GM19328 (cell line): Measurements from ENCODE around the gene ESRRA.
A peak's percentile ranks its signal among the peaks of the same experiment; 100 is the strongest.

ENCODE experiments used
- ATAC-seq: cut with Tn5 transposase; IDR thresholded peaks from one replicate; pipeline ENCODE4 v1.9.1; 2021; ENCODE audit warnings: mild to moderate bottlenecking, moderate library complexity; ENCODE audit not compliant: unreplicated experiment

Gene ESRRA

DNA sequence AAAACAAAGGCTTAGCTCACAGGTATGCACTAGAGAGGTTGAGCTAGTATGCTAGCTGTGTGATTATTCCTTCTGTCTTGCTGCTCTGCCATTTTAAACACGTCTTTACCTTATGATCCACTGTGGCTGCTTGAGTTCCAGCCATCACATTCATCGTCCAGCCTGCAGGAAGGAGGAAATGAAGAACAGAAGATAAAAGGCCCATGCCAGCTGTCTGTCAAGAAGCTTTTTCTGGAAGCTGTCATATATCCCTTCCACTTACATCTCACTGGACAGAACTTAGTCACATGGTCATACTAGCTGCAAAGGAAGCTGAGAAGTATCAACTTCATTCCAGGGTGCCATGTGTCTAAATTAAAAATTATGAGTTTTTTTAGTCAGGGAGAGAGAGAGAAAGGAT is 22.1 kb downstream of the ESRRA start:
- no peak for ATAC-seq

DNA sequence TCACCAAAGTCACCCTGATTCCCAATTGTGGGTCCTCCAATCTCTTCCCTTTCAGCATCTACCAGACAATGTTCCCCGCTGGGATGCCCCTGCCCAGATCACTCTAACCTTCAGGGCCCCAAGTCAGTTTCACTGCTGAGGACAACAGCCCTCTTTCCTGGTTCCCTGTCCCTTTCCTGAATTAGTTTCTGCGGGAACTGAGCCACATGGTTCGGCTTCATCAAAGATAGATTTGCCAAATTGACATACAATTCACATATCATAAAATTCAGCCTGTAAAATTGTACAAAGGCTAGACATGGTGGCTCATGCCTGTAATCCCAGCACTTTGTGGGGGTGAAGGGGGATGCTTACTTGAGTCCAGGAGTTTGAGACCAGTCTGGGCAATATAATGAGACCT is 22.7 kb downstream of the ESRRA start:
- ATAC-seq: no peak

DNA sequence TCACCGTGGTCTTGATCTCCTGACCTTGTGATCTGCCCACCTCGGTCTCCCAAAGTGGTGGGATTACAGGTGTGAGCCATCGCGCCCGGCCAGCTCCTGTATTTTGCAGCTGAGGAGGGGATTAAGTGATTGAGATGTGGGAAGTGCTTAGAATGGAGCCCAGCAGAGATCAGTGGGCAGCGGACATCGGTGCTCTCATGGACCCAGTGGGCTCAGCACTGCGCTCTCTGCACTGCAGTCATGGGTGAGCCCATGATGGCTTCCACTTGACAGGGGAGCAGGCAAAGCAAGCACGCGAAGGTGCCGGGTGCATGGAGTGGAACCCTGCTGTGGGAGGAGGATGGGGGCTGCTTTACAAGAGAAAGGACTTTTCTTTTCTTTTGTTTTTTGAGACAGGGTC is 25.6 kb downstream of the ESRRA start:
- no peak for ATAC-seq

DNA sequence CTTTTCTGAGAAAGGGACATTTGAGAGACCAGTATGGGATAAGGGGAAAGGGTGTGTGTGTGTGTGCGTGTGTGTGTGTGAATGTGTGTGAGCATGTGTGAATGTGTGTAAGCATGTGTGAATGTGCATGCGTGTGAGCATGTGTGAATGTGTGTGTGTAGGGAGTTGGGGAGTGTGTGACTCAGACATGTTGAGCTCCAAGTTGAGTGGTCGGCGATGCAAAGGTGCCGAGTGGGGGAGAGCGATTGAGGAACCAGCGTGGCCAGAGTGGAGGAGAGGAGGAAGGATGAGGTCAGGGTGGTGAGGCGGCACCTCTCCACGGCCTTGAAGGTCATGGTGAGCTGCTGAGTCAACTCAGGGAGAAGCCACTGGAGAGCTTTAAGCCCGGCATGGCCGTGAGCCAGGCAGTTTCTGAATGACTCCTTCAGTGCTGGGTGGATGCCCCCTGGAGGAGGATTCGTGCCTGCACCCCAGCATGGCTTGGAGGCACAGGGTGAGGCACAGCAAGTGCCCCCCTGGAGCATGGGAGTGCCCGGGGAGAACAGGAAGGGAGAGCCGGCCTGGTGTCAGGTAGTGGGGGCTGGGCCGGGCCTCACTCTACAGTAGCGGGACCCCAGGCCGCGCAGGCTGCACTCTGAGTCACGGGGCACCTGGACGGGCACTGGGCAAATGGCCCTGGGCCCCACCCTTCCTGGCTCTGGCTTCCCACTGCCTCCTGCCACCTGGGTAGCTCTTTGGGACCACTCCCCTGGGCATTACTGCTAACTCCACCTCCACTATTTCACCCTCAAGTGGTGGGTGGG is 26.4 kb downstream of the ESRRA start:
- ATAC-seq: no peak

DNA sequence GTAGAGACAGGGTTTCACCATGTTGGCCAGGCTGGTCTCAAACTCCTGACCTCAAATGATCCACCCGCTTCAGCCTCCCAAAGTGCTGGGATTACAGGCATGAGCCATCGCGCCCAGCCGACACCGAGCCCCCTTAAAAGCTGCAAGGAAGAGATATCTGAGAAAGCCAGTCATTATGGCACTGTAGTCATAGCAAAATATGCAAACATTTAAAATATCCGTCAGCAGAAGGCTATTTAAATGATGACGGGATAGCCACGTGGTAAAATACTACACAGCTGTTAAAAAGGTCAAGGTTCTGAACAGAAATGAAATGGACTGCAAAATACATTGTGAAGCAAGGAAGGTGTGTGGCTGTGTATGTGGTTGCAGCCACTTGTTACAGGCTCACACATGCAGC is 28.2 kb downstream of the ESRRA start:
- ATAC-seq: no peak

DNA sequence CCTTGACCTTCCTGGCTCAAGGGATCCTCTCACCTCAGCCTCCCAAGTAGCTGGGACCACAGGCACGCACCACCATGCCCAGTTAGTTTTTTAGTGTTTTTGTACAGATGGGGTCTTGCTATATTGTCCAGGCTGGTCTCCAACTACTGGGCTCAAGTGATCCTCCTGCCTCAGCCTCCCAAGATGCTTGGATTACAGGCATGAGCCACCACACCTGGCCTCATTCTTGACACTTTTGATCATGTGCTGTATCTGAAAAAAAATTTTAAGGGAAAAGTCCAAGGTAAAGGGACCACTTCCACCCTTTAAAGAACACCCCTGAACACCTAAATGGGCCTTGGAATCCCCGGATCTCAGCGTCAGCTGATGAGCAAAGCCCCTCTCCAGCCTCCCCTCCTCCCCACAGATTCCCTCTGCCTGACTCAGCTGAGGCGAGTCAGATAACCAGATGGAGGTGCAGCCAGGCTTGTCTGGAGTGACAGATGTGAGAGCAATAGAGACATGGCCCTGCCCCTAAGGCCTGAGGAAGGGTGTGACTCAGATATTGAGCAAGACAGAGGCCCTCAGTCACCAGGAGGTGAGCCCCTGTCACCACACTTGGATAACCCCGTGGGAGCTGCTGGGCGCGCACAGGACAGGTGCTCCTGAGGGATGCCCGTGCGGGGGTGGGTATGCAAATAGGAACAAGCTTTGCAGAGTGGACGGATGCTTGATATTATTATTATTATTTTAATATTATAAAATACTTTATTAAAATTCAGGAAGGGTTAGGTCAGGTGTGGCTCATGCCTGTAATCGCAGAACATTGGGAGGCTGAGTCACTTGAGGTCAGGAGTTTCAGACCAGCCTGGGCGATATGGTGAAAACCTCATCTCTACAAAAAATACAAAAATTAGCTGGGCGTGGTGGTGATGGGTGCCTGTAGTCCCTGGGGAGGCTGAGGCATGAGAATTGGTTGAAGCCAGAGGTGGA is 29.7 kb downstream of the ESRRA start:
- ATAC-seq: peak; percentile 60

DNA sequence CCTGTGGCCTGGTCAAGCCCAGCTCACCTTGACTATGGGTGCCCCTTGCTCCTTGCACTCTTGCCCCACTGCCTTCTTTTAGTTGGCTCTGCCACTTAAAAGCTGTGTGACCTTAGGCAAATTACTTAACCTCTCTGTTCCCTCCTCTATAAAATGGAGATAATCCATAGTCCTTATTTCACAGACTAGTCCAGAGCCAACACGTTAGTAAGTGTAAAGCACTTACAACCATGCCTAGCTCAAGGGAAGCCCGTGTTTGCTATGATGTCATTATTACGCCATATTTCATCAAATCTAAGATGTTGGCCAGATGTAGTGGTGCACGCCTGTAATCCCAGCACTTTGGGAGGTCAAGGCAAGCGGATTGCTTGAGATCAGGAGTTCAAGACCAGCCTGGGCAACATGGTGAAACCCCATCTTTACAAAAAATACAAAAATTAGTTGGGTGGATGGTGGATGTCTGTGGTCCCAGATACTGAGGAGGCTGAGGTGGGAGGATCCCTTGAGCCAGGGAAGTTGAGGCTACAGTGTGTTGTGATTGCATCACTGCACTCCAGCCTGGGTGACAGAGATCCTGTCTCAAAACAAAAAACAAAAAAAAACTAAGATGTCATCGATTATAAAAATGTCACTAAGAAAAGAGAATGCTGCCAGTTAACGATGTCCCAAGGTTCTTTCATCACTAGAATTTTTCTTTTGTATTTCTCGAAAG is 32.4 kb downstream of the ESRRA start:
- no peak for ATAC-seq

DNA sequence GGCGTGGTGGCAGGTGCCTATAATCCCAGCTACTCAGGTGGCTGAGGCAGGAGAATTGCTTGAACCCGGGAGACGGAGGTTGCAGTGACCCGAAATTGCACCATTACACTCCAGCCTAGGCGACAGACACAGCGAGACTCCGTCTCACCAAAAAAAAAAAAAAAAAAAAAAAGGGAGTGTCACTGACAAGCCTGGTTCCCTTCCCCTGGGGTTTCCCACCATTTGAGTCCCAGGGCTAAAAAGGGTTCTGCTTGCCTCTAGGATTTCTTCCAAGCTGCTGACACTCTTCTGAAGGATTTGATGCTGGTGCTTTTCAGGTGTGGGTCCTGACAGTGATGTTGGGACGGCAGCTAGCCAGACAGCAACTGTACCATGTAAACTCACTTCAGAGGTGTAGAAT is 33.4 kb downstream of the ESRRA start:
- no peak for ATAC-seq

DNA sequence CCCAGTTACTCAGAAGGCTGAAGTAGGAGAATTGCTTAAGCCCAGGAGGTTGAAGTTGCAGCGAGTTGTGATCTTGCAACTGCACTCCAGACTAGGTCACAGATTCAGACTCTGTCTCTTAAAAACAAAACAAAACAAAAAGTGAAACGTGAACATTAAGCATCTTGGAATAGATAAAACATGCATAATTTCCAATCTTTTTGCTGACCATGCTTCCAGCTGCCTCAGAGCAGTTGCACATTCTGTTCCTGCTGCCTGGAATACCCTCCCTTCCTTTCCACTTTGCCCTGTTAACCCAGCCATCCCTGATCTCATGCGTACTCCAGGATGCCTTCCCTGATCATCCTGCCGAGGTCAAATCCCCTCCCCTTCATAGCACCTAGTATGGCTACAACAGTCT is 34.0 kb downstream of the ESRRA start:
- no peak for ATAC-seq

DNA sequence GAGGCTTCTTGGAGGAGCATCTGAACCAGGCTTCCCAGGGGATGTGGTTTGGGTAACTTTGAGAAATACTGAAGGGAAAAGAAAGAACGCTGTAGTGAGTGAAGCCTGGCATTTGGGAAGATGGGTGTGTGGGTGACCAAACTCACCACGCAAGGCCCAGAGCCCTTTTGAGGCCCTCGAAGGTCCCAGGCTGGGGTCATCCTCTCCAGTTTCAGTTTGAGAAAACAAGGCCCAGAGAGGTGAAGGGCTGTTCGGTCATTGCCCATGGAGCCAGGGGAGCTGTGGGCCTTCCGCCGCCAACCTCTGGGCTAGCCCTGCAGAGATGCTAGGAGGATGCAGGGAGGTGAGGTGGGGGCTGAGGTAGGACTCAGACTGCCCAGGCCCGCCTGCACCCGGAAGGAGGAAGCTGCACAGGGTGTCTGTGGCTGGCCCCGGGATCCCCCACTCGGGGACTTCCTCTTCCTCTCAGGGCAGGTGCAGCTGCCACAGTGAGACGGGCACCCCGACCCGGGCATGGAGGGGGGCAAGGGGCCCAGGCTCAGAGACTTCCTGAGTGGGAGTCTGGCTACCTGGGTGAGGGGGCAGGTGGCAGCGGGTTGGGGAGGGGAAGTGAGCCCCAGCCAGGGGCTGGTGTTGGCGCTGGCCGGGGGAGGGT is 34.6 kb downstream of the ESRRA start, which contains the start of gene CCDC88B:
Gene CCDC88B (plus strand): TSS at position 451 of the 655 bp plus-strand sequence. CDS start 63 bp downstream, at position 514.
- ATAC-seq: peak; percentile 49

DNA sequence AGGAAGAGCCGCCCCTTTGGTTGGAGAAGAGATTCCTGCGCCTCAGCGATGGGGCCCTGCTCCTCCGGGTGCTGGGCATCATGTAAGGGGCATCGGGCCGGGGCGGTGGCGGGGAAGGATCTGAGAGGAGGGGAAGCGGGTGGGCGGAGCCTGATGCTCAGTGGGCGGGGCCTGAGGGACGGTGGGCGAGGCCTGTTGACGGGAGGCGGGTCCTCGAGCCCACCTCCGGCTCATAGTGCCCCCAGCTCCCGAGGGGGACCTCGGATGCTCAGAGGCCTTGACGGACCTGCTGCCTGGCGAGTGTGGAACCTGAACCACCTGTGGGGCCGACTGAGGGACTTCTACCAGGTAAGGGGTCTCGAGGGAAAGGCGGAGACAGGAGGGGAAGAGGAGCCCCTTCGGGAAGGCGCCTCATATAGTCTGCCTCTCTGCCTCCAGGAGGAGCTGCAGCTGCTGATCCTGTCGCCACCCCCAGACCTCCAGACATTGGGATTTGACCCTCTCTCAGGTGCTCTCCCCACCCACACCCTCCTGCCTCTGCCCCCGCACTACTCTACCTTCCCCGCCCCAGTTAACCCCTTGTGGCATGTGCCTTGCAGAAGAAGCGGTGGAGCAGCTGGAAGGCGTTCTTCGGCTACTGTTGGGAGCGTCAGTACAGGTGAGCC is 35.5 kb downstream of the ESRRA start:
- ATAC-seq: no peak

DNA sequence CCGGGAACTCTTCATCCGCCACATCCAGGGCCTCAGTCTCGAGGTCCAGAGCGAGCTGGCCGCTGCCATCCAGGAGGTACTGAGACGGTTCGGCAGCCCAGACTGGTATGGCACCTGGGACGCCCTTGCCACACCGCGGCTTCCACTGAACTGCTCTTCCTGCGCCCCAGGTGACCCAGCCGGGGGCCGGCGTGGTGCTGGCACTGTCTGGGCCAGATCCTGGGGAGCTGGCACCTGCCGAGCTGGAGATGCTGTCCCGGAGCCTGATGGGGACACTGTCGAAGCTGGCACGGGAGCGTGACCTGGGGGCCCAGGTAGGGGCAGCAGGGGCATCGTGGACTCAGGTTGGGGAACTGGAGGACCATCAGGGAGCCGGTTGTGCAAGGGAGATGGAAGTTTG is 36.1 kb downstream of the ESRRA start:
- no peak for ATAC-seq

DNA sequence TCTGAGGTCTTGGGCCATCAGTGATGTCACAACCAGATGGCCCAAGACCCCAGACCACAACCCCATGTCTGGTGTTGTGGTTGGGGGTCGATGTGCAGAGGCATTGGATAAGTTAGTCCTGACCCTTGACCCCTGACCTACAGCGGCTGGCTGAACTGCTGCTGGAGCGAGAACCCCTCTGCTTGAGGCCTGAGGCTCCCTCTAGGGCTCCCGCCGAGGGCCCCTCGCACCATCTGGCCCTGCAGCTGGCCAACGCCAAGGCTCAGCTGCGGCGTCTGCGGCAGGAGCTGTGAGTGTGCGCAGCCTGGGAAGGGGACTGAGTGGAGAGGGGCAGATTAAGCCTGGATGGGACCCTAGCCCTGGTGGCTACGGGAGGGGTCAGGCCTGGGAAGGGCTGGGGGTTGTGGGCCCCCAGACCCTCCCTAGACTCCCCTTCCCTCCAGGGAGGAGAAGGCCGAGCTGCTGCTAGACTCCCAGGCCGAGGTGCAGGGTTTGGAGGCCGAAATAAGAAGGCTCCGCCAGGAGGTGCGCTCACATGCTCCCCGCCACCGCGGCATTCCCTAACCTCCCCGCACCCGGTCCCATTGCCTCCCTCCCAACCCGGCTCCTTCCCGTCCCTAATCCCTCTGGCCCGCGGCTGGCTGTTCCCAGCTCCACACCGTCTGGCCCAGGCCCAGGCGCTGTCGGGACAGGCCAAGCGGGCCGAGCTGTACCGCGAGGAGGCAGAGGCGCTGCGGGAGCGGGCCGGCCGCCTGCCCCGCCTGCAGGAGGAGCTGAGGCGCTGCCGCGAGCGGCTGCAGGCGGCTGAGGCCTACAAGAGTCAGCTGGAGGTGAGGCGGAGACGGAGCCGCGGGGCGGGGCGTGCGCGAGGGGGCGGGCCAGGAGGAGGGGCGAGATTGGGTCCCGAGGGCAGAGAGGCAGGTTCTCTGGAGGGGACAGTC is 36.8 kb downstream of the ESRRA start:
- no peak for ATAC-seq

DNA sequence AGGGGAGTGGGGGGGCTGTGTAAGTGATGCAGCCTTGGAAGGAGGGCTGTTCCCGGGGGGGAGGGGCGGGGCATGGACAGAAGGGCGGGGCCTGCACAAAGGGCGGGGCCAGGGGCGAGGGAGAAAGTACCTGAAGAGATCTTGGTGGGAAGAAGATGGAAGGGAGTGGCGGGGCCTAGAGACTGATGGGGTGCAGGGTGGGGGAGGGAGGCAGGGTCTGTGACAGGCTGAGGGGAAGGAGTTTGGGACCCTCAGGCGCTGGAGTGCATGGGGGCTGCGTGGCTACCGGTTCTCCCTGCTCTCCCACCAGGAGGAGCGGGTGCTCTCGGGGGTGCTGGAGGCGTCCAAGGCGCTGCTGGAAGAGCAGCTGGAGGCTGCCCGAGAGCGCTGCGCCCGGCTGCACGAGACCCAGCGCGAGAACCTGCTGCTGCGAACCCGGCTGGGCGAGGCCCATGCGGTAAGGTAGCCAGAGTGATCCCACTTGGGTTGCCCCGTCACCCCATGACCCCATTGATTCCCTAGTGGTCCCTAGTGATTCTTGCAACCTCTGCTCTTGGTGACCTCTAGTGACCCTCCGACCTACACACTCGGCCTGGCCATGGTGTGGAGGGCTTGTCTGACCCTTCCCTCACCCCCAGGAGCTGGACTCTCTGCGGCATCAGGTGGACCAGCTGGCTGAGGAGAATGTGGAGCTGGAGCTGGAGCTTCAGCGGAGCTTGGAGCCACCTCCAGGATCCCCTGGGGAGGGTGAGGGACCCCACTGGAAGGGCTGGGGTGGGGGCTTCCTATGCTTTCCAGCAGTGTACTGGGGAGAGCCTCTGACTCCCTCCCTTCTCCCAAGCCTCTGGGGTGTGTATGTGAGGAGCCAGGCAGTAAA is 37.8 kb downstream of the ESRRA start:
- no peak for ATAC-seq

DNA sequence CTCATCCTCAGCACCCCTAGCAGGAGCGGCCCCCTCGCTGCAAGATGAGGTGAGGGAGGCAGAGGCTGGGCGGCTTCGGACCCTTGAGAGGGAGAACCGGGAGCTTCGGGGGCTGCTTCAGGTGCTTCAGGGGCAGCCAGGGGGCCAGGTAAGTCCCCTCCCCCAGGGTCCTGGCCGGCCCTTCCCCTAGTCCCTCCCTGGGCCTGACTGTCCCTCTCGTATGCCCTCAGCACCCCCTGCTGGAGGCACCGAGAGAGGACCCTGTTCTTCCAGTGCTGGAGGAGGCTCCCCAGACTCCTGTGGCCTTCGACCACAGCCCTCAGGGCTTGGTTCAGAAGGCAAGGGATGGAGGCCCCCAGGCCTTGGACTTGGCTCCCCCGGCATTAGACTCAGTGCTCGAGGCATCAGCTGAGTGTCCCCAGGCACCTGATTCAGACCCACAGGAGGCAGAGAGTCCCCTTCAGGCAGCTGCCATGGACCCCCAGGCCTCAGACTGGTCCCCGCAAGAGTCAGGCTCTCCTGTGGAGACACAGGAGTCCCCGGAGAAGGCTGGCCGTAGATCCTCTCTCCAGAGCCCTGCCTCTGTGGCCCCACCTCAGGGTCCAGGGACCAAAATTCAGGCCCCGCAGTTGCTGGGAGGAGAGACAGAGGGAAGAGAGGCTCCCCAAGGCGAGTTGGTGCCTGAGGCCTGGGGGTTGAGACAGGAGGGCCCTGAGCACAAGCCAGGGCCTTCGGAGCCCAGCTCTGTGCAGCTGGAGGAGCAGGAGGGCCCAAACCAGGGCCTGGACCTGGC is 38.6 kb downstream of the ESRRA start:
- ATAC-seq: no peak

DNA sequence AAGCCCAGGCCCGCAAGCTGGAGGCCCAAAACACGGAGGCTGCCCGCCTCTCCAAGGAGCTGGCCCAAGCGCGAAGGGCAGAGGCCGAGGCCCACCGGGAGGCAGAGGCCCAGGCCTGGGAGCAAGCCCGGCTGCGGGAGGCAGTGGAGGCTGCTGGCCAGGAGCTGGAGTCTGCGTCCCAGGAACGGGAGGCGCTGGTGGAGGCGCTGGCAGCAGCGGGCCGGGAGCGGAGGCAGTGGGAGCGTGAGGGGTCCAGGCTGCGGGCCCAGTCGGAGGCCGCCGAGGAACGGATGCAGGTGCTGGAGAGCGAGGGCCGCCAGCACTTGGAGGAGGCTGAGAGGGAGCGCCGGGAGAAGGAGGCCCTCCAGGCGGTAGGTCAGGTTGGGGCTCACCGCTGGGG is 39.5 kb downstream of the ESRRA start:
- no peak for ATAC-seq

DNA sequence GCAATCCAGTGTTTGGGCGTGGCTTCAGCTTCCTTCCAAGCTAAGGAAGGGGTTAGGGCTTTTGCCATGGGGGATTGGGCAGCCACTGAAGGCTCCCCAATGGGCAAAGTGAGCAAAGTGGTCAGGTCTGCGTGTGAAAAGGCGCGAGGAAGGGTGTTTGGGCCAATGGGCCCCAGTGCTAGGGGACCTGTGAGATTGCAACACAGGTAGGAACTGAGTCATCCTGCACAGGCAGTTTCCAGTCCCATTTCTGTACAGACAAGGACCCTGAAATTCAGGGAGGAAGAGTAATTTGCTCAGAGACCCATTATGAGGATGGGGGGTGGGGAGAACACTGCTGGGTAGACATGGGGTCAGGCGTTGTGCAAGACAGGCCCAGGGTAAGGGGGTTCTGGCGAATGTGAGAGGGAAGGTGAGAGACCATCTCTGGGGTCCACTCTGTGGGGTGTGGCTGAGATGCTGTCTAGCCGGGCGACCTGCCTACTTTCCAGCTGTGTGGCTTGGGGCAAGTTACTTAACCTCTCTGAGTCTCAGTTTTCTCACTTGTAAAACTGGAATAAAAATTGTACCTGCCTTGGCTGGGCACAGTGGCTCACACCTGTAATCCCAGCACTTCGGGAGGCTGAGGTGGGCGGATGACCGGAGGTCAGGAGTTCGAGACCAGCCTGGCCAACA is 42.0 kb downstream of the ESRRA start:
- no peak for ATAC-seq
